Tibial nerve (tissue), 4 donors: Measurements from ENCODE around the gene HMGA1.

Experiments used
- EP300 ChIP-seq, 2 donors: sonication (generic); formaldehyde crosslinking; IDR thresholded peaks; one replicate each; pipeline ENCODE4 v1.6.1; 2017; ENCODE audit warnings: antibody characterized with exemption in 2 of 2, mild to moderate bottlenecking in 1 of 2
- POLR2A ChIP-seq, 2 donors: fragments of 450-650 bp; IDR thresholded peaks; one replicate each; pipeline ENCODE4 v1.6.1; 2017; ENCODE audit warnings: antibody characterized with exemption in 2 of 2, mild to moderate bottlenecking in 2 of 2, moderate library complexity in 2 of 2
- TF ChIP-seq, protein P1 (sequence below), 5 experiments: fragments of 200-600 bp in 3 of 5; fragments of 450-650 bp in 2 of 5; sonication (generic) in 3 of 5; IDR thresholded peaks; one replicate each; pipeline ENCODE4 v1.5.1; 2016 to 2019; ENCODE audit warnings: antibody characterized with exemption in 5 of 5, mild to moderate bottlenecking in 3 of 5, moderate library complexity in 2 of 5

DNA sequence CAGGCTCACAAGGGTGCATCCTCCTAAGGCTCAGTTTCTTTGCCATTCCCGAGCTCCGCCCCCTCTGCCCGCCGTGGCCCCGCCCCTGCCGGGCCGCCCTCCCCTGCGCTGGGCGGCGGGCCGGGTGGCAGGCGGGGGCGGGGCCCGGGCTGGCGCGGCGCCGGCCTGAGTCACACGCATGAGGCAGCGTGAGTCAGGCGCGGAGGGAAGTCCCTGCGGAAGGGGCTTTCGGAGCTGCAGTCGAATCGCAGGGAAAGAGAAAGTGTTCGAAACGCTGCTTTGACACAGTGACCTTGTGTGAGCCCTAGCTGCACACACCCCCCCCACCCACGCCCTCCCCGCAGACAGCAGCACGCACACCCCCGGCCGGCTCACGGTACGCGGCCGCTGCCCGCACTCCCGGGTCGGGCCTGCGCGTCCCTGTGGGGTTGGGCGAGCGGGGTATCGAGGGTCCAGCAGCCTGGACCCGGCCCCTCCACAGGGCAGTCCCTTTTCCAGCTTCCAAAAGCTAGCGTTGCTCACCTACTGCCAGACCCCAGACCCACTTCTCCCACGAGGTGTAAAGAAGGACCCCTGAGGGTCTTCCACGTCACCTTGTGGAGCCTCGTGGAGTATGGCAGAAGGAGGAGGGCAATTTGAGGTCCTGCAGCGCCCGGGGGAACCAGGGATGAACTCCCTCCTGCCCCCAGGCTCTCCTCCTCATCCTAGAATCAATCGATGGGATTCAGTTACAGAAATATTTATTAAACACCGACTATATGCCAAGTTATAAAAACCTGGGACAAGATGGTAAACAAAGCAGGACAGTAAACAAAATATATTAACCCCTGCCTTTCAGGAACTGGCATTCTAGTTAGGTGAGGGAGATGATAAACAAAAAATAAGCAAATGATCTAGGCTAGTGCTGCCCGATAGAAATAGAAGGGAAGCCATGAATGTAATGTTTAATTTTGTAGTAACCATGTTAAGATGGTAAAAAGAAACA, 12.4 kb upstream of the HMGA1 start:
- TF ChIP-seq, protein P1, sequence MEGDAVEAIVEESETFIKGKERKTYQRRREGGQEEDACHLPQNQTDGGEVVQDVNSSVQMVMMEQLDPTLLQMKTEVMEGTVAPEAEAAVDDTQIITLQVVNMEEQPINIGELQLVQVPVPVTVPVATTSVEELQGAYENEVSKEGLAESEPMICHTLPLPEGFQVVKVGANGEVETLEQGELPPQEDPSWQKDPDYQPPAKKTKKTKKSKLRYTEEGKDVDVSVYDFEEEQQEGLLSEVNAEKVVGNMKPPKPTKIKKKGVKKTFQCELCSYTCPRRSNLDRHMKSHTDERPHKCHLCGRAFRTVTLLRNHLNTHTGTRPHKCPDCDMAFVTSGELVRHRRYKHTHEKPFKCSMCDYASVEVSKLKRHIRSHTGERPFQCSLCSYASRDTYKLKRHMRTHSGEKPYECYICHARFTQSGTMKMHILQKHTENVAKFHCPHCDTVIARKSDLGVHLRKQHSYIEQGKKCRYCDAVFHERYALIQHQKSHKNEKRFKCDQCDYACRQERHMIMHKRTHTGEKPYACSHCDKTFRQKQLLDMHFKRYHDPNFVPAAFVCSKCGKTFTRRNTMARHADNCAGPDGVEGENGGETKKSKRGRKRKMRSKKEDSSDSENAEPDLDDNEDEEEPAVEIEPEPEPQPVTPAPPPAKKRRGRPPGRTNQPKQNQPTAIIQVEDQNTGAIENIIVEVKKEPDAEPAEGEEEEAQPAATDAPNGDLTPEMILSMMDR (IDR thresholded peaks at IDR 0.05), result peak in 2 of 5 experiments; percentile 22 to 50
- TF ChIP-seq POLR2A (IDR thresholded peaks at IDR 0.05) (peak; percentile 78 to 89), EP300 (IDR thresholded peaks at IDR 0.05) (peak in 1 of 2 donors; percentile 95)
